ENCODE results near the gene NFATC2.
A peak's percentile ranks its signal among the peaks of the same experiment; 100 is the strongest.

NFATC2 gene

DNA sequence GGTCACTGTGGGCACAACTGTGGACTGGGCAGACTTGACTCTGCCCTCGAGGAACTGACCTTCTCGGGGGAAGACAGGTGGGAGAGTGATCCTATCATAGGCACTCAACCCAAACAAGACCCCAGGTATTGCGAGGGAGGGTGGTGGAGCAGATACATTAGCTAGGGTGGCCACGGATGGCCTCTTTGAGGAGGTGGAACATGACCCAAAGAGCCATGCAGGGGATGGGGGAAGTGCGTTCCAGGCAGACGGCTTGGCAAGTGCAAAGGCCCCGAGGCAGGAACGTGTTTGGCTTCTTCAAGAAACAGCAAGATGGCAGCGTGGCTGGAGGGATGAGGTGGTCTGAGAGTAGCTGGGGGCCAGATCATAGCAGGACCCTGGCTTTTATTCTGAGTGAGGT is 167.6 kb downstream of the NFATC2 start:
- no peak for DNase-seq (ENCODE audit: low spot score)

DNA sequence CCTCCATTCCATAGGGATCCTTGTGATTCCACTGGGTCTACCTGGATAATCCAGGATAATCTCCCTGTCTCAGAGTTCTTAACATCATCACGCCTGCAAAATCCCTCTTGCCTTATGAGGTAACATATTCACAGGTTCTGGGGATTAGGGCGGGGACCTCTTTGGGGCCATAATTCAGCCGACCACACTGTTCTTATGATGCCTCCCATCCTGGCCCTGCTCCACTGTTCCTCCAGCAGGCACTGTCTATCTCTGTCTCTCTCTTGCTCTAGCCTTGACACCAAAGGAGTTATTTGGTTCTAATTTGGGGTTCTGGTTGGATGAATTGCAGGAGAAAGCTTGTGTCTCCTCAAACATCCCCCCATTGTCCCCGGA is 168.1 kb downstream of the NFATC2 start:
- no peak for DNase-seq (ENCODE audit: low spot score)

DNA sequence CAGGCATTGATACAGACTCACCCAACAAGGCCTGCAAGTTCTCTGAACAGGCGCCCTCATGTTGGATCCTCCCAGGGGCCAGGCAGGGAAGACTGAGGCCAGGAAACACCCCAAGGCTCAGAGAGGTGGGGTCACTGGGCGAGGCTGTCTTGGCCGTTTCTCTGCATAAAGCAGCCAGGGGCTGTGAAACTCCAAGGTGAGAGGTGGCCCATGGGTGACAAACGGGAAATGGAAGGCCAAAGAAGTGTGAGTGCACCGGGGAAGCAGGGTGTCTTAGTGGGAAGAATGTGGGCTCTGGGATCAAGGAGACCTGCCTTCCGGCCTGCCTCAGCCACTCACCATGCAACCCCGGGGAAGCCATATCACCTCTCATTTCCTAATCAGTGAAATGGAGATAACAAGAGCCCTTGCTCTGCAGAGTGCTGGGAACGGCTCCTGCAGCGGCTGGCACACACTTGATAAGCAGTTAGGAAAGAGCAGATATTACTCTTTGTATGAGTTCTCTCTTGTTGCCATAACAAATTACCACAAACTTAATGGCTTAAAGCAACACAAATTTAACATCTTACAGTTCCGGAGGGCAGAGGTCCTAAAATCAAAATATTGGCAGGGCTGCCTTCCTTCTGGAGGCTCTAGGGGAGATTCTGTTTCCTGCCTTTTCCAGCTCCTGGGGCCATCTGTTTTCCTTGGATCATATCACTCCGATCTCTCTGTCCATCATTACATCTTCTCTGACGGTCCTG is 168.6 kb downstream of the NFATC2 start:
- DNase-seq (ENCODE audit: low spot score), result no peak

DNA sequence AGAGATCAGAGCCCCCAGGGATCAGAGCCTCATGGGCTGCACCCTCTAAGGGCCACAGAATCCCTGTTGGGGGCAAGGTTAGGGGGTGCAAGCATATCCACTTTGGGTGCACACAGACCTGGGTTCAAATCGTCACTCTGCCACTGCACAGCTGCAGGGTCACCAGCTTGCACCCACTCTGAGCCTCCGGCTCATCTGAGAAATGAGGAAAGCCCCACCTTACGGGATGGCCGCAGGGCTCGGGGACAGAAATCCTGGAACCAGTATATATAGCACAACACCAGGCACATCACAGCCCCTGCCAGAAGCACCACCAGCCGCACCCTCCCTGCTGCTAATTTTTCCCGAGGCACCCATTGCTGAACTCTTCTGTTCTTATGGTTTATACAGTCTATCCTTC is 169.6 kb downstream of the NFATC2 start:
- no peak for DNase-seq (ENCODE audit: low spot score)

DNA sequence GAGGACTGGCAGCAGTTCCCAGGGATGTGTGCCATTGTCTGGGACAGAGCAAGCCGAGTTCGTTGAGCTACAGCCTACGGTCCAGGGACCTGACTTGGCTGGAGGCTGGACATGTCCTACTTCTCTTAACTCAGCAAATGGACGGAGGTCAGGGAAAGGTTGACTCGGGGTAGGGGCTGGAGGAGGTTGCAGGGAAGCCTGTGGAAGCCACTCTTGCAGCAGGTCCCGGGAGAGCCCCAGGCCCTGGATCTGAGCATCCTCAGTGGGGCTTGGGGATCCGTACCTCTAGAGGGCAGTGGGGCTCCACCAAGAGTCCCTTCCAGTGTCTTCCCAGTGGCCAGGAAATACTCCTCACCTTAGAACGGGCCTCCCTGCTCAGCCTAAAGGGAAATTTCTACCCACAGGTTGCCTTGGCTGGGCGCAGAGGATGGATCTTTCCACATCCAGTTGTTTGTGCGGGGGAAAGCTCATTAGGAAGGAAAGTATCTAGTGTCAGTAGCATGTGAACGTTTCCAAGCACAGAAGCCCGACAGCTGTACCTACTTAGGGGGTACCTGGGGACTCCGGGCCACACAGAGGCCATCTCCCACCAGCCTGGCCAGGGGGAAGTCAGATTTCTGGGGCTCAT is 170.2 kb downstream of the NFATC2 start:
- peak; percentile 84 for DNase-seq (ENCODE audit: low spot score)

DNA sequence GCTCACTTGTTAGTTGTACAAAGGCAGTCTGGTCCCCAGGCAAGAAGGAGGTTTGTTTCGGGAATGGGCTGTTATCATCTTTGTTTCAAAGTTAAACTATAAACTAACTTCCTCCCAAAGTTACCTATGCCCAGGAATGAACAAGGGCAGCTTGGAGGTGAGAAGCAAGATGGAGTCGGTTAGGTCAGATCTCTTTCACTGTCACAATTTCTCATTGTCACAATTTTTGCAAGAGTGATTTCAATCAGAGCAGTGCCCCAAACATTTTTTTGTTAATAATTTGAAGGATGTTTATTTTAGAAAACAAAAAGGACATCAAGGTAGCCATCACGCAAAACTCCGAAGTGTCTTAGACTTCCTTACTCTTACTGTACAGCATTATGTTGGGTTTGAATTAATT is 170.8 kb downstream of the NFATC2 start:
- no peak for DNase-seq (ENCODE audit: low spot score)

DNA sequence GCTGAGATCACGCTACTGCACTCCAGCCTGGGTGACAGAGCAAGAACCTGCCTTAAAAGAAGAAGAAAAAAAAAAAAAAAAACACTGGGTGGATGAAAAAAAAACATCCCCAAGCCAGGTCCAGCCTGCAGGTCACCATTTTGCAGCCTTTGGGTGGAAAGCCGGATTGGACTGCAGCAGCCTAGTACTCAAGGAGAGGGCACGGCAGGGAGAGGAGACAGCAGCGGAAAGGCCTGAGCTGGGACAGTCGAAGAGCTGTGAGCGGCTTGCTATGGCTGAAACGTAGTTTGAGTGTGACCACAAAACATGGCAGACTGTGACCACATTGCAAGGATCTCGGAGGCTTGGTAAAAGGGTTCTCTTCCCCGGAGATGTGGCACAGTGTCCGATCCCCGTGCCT is 173.0 kb downstream of the NFATC2 start:
- DNase-seq (ENCODE audit: low spot score), result no peak

DNA sequence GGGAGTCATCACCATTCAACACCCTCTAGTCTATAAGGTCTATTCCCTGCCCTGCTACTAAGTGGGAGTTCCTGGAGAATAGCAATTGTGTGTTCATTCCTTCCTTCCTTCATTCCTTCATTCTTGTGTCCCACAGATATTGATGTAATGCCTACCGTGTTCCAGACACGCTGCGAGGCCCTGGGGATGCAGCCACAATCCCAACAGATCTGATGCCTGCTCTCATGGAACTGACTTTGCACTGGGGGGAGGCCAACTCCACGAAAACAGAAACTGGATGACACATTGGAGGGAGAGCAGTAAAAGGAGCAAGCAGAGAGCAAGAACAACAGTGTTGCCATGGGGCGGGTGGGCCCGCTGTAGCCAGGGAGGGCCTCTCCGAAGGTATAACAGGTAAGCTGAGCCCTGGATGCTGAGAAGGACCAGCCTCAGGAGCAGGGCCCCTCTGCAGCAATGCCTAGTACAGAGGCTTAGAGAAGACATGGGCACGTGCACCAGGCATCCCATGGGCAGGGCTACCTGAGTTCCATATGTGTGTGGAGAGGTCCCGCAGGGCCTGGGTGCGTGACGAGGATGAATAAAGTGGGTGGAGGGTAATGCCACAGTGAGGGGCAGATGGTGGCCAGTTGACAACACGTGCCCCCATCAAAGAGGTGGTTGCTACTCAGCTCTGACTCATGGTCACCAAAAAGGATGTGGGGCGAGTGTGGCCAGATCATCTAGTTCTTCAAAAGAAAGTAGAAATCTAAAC is 173.9 kb downstream of the NFATC2 start:
- DNase-seq (ENCODE audit: low spot score), result no peak

DNA sequence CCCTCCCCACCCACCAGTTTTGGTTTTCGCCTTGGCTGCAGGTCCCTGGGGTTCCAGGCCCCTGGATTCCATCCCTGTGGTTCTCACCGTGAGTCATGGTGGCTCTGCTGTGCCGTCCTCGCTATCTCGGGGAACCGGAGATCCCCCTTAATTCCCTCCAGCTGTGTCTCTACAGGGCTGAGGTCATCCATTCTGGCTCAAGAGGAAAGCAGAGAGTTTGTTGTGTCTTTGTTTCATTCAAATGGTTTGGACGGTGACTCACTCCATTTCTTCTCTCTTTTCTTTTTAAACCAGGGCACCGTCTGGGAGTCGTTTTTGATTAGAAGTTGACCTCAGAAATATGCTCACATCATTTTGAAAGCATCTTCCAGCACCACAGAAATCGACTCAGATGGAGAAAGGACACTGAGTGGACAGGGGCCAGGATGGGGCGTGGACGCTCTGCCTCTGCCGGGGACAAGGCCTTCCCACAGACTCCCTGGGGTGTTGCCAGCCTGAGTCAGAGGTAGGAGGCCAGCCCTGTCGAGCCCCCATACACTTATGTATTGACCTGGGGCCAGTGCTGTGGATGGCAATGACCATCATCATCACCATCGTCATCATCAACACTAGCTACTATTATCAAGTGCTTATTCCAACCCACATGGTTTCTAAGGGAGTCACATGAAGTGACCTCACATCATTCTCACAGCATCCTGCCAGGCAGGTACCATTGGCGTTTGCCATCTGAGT is 176.2 kb downstream of the NFATC2 start:
- no peak for DNase-seq (ENCODE audit: low spot score)

DNA sequence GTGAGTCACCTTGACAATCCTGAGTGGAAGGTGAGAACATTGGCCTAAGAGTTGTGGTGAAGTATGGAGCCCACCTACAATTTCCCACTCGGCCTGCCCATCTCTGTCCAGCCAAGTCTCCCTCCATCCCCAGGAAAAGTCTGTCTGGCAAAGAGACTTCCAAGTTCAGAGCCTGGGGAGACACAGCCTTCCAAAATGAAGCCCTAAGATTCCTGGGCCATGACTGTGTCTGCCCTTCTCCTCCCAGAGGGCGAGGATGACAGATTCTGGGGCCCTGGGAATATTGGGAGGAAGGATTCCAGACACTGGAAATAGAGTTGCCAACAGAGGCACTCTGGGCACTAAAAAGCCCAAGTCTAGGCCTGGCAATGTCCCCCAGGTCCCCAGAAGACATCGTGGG is 176.8 kb downstream of the NFATC2 start:
- DNase-seq (ENCODE audit: low spot score), result no peak

DNA sequence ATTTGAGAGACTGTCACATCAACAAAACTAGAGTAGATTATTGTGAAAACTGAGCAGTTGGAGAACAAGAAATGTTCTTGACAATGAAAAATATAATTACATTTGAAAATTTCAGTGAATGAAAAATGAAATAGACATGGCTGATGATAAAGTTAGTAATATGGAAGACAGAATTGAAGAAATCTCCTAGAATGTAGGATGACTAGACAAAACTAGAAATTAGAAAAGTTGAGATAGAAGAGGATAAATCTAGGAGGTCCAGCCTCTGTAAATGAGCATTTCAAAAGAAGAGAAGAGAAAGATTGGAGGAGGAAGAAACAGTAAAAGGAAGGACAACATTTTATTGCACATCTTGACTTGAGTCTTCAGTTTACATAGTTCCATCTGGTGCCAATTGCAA is 178.7 kb downstream of the NFATC2 start:
- no peak for DNase-seq (ENCODE audit: low spot score)

DNA sequence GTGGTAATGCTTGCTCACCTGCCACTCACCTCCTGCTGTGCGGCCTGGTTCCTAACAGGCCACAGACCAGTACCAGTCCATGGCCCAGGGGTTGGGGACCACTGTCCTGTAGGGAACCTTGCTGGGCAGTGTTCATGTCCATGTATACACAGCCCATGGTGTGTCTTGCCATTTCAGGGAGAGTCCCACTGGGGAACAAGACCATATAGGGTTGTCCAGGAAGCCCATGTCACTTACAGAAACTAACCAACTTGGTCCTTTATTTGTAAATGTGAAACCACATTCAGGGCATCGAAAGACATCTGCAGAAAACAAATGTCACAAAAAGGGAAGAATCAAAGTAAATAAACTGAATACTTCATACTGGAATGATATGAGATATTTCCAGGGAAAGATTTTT is 179.1 kb downstream of the NFATC2 start:
- no peak for DNase-seq (ENCODE audit: low spot score)

DNA sequence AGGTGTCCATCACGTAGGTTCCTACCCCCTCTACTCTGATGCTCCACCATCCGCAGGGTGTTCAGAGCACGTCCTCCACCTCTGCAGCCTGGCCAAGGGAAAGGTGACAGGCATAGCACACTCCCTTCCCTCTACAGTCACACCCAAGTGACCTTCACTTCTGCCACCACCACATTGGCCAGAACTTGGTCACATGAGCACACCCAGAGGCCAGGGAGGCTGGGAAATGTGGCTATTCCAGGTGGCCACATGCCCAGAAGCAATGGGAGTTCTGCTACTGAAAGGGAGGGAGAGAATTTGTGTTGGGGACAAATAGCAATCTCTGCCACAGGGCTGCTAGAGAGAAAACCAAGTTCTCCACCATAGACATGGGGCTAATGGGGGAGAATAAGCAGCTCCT is 180.3 kb downstream of the NFATC2 start:
- DNase-seq (ENCODE audit: low spot score), result no peak

DNA sequence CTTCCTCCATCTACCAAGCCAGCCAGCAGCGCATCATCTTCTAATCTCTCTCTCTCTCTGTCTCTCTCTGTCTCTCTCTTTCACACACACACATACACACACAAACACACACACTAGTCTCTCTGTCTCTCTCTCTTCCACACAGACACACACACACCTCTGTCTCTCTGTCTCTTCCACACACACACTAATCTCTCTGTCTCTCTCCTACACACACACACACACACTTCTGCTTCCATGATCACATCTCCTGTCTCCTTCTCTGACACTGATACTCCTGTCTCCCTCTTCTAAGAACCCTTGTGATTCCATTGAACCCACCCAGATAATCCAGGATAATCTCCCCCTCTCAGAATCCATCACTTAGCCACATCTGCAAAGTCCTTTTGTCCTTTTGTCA is 181.3 kb downstream of the NFATC2 start:
- no peak for DNase-seq (ENCODE audit: low spot score)

DNA sequence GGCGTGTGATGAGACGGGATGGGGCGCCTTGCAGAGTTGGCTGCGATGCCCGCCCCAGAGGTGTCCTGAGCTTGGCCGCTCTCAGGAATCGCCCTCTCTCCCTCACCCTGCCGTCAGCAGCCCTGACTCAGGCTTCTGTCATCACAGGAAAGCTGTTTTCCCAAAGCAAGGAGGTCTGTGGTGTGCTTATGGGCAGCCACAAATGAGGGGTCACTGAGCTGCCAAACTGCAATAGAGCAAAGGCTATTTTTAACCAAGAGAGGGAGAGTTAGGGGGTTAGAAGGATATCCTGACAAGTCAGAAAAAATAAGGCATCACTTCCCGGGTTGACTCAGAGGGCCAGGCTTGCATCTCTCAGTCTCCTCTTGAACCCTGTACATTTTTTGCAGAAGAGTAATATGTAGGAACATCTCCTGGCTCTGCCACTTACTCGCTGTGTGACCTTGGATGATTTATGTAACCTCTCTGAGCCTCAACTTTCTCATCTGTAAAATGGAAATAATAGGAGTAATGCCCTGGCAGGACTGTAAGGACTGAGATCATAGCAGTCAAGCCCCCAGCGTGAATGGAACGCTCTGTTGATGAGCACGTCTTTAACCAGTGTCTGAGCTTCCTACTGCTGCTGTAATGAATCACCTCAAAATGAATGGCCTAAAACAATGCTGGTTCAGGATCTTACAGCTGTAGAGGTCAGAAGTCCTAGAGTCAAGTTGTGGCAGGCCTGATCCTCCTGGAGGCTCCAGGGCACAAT is 181.9 kb downstream of the NFATC2 start:
- no peak for DNase-seq (ENCODE audit: low spot score)

DNA sequence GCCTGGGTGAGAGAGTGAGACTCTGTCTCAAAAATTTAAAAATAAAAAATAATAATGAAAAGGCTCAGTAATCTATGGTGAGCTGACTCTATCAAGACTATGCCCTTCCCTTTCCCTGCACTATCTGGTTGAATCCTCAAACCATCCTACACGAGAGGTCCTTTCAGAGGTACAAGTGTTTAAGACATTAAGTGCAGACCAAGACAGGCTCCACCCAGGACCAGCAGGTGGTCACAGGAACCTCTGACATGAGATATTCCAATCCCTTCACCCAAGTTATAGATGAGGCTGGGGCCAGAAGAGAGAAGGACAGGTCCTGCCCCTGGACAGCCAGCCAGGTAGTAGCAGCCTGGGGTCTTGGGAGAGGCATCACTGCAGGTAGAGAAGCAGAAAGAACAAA is 182.6 kb downstream of the NFATC2 start:
- DNase-seq (ENCODE audit: low spot score), result no peak

DNA sequence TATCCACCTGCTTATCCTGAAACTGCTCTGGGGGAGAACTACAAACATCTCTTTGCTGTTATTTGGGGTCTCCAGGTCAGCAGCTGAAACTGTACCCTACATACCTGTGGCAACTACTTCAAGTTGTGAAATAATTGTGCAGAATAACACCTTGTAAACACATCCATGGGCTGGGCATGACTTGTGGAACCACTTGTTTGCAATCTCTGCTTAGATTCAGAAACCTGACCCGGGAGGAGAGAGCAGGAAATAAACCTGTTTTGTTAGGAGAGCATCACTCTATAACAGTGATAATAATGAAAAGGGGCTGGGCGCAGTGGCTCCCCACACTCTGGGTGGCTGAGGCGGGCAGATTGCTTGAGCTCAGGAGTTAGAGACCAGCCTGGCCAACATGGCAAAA is 183.1 kb downstream of the NFATC2 start:
- no peak for DNase-seq (ENCODE audit: low spot score)

DNA sequence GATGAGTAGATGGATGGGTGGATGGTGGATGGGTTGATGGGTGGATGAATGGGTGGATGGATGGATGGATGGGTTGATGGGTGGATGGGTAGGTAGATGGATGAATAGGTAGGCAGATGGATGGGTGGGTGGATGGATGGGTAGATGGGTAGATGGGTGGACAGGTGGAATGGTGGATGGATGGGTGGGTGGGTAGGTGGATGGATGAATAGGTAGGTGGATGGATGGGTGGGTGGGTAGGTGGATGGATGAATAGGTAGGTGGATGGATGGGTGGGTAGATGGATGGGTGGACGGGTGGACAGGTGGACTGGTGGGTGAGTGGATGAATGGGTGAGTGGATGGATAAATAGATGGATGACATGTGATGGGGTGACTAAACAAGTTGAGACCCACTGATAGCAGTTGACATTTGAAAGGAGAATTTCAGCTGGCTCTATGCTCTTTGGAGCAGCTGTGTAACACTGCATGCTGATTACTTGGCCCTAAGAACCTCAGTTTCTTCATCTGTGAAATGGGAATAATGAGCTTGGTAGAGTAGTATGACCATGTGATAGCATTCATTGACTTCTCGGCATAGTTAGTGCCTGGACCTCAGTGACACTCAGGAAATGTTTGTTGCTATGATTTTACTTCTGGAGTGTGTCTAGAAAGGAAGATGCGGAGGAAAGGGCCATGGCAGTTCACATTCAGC is 184.3 kb downstream of the NFATC2 start:
- DNase-seq (ENCODE audit: low spot score), result no peak

DNA sequence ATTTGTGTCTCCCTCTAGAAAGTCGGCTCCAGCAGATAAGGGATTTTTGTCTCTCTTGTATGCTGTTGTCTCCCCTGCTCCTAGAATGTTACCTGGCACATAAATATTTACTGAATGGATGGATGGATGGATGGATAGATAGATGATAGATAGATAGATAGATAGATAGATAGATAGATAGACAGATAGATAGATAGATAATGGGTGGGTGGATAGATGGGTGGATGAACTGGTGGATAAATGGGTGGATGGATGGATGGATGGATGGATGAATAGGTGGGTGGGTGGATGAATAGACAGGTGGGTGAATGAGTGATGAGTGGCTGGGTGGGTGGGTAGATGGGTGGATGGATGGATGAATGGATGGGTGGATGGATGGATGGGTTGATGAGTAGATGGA is 185.0 kb downstream of the NFATC2 start:
- DNase-seq (ENCODE audit: low spot score), result no peak

DNA sequence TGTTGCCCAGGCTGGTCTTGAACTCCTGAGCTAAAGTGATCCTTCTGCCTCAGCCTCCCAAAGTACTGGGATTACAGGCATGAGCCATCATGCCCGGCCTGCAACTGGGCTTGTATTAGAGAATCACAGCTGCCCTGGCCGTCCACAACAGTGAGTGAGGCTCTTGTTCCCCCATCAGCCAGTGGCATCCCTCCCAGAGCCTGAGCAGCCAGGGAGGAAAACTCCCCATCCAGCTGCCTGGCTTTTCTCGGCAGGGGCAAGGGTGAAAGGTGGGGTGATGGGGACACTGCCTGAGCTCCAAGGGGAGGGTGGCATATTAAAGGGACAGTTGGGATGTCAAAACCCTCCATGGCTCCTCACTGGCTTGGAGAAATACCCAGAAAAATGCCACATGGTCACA is 185.6 kb downstream of the NFATC2 start:
- DNase-seq (ENCODE audit: low spot score), result no peak

DNA sequence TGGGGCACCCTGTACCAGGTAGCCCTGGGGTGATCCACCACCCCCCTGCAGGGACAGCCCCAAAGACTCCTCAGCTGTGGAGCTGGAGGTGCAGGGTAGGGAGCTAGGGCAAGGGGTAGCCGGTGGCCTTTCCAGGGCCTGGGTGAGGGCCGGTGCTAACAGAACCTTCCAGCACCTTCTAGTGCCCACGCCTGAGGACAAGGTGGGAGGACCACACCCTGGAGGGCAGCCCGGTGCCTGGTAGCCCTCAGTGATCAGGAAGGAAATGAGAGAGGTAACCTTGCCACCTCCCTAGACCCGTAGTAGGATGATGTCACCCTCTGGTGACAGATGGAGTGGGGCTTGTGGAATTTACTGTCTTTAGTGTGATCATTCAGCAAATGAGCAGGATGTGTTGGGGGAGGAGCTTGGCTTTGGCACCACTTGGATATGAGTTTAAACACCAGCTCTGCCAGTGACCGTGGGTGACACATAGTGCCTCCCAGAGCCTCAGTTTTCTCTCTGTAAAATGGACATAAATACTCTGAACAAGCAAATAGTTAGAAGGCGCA is 187.7 kb downstream of the NFATC2 start:
- no peak for DNase-seq (ENCODE audit: low spot score)

All from ecto neural progenitor cell (in vitro differentiated cells).